HepG2 (cell line): ENCODE results near the gene SLC23A2. TPM values are rescaled to one million over a fixed set of nuclear protein-coding genes. Genes with fewer than 3 reads are reported as not detected.
A peak's percentile ranks its signal among the peaks of the same experiment; 100 is the strongest.

Experiments
- DMAP1 ChIP-seq: IDR thresholded peaks from 2 replicates; pipeline ENCODE4 v1.6.1; 2016
- EEA1 ChIP-seq: sonication (generic); formaldehyde crosslinking; IDR thresholded peaks from 2 replicates; pipeline ENCODE4 v1.5.1; 2020; ENCODE audit warnings: mild to moderate bottlenecking, missing genetic modification reagents, borderline replicate concordance
- GLI4 ChIP-seq: sonication (generic); formaldehyde crosslinking; IDR thresholded peaks from 2 replicates; pipeline ENCODE4 v1.5.1; 2020; ENCODE audit warnings: missing genetic modification reagents, mild to moderate bottlenecking, moderate library complexity, borderline replicate concordance
- HCFC1 ChIP-seq: fragments of 150-350 bp; IDR thresholded peaks from 2 replicates; pipeline ENCODE4 v1.6.1; 2014; ENCODE audit warnings: low read depth, low read length
- LCORL ChIP-seq, 2 experiments: fragments of 450-650 bp in 1 of 2; sonication (generic) in 1 of 2; formaldehyde crosslinking in 1 of 2; IDR thresholded peaks; 2 replicates each; pipeline versions ENCODE4 v1.5.0 to v1.6.1; 2017 to 2020; ENCODE audit warnings: antibody characterized with exemption in 1 of 2, missing genetic modification reagents in 1 of 2
- MIXL1 ChIP-seq: IDR thresholded peaks from 2 replicates; pipeline ENCODE4 v1.6.1; 2016
- REL ChIP-seq: sonication (generic); formaldehyde crosslinking; conservative IDR thresholded peaks from 2 replicates; pipeline ENCODE4 v1.8.0; 2022; ENCODE audit warnings: mild to moderate bottlenecking, missing genetic modification reagents, moderate library complexity
- RORA ChIP-seq: sonication (generic); formaldehyde crosslinking; IDR thresholded peaks from 2 replicates; pipeline ENCODE4 v1.5.0; 2020; ENCODE audit warnings: mild to moderate bottlenecking, missing genetic modification reagents, moderate library complexity
- RXRA ChIP-seq: sonication (generic); formaldehyde crosslinking; IDR thresholded peaks from 2 replicates; pipeline ENCODE4 v1.5.1; 2020; ENCODE audit warnings: missing genetic modification reagents
- YEATS4 ChIP-seq: sonication (generic); formaldehyde crosslinking; IDR thresholded peaks from 2 replicates; pipeline ENCODE4 v1.4.0; 2020; ENCODE audit warnings: missing genetic modification reagents, borderline replicate concordance
- ZNF264 ChIP-seq: sonication (generic); formaldehyde crosslinking; IDR thresholded peaks from 2 replicates; pipeline ENCODE4 v1.4.0; 2020; ENCODE audit warnings: missing genetic modification reagents
- ZNF33A ChIP-seq: sonication (generic); formaldehyde crosslinking; IDR thresholded peaks from 2 replicates; pipeline ENCODE4 v1.5.1; 2020; ENCODE audit warnings: missing genetic modification reagents, mild to moderate bottlenecking, moderate library complexity, borderline replicate concordance
- ZNF816 ChIP-seq: sonication (generic); formaldehyde crosslinking; IDR thresholded peaks from 2 replicates; pipeline ENCODE4 v1.8.0; 2022; ENCODE audit warnings: missing genetic modification reagents, mild to moderate bottlenecking, borderline replicate concordance
- polyA plus RNA-seq, 8 experiments: library from polyadenylated mRNA; depleted of rRNA in 3 of 8; stranded (reverse) in 7 of 8; unstranded in 1 of 8; fragments of >200 nt; fragmentation: Illumina TruSeq in 4 of 8; extraction: Trizol in 4 of 8; gene quantifications; 2 replicates each; pipeline versions ENCODE4 v1.2.1 to v1.2.3, GENCODE V29; 2011 to 2016; ENCODE audit warnings: low read depth in 4 of 8, missing spikeins in 1 of 8, mixed read lengths in 1 of 8; ENCODE audit not compliant: insufficient read depth in 1 of 8
- total RNA-seq, 5 experiments: library from RNA; depleted of rRNA; stranded (reverse); fragments of >200 nt; fragmentation: Illumina TruSeq; extraction: Trizol; gene quantifications; 2 replicates each; pipeline ENCODE4 v1.2.3, GENCODE V29; 2016; ENCODE audit warnings: low read depth in 1 of 5
- TF ChIP-seq, protein P1 (sequence below): sonication (generic); formaldehyde crosslinking; IDR thresholded peaks from 2 replicates; pipeline ENCODE4 v1.4.0; 2020; ENCODE audit warnings: missing genetic modification reagents
- TF ChIP-seq, protein P2 (sequence below): sonication (generic); formaldehyde crosslinking; IDR thresholded peaks from 2 replicates; pipeline ENCODE4 v1.4.0; 2020; ENCODE audit warnings: missing genetic modification reagents

SLC23A2 gene
- total and polyA plus RNA-seq, 2 of the 13 experiments (the other 11 are each of a cell fraction or from before 2014, with no cell fraction given), result 42.2 to 51.2 TPM

DNA sequence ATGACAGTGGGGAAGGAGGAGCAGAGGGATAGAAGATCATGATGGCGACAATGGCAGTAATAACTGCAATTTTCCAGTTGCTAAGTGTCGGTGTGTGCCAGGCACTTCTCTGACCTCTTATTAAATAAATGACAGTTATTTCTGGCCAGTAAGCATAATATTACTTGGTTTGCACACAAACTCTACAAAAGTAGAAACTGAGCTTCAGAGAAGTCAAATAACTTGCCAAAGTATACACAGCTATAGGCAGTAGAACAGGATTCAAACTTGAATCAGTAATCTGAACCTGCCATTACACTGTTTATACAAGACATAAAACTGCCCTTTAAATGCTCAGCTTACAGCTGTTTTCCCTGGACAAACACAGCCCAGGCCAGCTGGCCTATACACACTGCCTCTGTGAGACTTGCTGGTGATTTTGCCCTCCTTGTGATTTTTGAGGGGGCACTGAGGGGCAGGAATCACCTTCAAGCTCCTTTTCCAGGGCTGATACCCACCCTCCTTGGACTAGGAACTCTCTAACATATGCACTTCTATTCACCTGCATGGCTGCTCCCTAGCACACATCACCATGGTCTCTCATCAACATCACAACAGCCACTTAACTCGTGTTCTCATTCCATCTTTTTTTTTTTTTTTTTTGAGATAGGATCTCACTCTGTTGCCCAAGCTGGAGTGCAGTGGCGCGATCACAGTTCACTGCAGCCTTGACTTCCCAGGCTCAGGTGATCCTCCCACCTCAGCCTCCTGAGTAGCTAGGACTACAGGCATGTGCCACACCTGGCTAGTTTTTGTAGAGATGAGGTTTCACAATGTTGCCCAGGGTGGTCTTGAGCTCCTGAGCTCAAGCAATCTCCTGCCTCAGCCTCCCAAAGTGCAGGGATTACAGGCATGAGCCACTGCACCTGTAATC, 63.6 kb downstream of the SLC23A2 start (continued):
- TF ChIP-seq, protein P1, sequence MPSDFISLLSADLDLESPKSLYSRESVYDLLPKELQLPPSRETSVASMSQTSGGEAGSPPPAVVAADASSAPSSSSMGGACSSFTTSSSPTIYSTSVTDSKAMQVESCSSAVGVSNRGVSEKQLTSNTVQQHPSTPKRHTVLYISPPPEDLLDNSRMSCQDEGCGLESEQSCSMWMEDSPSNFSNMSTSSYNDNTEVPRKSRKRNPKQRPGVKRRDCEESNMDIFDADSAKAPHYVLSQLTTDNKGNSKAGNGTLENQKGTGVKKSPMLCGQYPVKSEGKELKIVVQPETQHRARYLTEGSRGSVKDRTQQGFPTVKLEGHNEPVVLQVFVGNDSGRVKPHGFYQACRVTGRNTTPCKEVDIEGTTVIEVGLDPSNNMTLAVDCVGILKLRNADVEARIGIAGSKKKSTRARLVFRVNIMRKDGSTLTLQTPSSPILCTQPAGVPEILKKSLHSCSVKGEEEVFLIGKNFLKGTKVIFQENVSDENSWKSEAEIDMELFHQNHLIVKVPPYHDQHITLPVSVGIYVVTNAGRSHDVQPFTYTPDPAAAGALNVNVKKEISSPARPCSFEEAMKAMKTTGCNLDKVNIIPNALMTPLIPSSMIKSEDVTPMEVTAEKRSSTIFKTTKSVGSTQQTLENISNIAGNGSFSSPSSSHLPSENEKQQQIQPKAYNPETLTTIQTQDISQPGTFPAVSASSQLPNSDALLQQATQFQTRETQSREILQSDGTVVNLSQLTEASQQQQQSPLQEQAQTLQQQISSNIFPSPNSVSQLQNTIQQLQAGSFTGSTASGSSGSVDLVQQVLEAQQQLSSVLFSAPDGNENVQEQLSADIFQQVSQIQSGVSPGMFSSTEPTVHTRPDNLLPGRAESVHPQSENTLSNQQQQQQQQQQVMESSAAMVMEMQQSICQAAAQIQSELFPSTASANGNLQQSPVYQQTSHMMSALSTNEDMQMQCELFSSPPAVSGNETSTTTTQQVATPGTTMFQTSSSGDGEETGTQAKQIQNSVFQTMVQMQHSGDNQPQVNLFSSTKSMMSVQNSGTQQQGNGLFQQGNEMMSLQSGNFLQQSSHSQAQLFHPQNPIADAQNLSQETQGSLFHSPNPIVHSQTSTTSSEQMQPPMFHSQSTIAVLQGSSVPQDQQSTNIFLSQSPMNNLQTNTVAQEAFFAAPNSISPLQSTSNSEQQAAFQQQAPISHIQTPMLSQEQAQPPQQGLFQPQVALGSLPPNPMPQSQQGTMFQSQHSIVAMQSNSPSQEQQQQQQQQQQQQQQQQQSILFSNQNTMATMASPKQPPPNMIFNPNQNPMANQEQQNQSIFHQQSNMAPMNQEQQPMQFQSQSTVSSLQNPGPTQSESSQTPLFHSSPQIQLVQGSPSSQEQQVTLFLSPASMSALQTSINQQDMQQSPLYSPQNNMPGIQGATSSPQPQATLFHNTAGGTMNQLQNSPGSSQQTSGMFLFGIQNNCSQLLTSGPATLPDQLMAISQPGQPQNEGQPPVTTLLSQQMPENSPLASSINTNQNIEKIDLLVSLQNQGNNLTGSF, result no peak
- TF ChIP-seq HCFC1 (no peak), ZNF264 (no peak), LCORL (IDR thresholded peaks at IDR 0.05) (no peak), LCORL (CRISPR knock-in tag; IDR thresholded peaks at IDR 0.05) (no peak), MIXL1 (CRISPR knock-in tag) (peak; percentile 66), RORA (CRISPR knock-in tag) (no peak), RXRA (CRISPR knock-in tag) (no peak), DMAP1 (CRISPR knock-in tag) (no peak), GLI4 (CRISPR knock-in tag) (no peak), REL (CRISPR knock-in tag) (no peak), ZNF33A (CRISPR knock-in tag) (peak; percentile 77; the same call in 1 of the 2 replicates), ZNF816 (CRISPR knock-in tag) (peak; percentile 79; the same call in 1 of the 2 replicates), YEATS4 (no peak), EEA1 (CRISPR knock-in tag) (no peak)
- TF ChIP-seq, protein P2, sequence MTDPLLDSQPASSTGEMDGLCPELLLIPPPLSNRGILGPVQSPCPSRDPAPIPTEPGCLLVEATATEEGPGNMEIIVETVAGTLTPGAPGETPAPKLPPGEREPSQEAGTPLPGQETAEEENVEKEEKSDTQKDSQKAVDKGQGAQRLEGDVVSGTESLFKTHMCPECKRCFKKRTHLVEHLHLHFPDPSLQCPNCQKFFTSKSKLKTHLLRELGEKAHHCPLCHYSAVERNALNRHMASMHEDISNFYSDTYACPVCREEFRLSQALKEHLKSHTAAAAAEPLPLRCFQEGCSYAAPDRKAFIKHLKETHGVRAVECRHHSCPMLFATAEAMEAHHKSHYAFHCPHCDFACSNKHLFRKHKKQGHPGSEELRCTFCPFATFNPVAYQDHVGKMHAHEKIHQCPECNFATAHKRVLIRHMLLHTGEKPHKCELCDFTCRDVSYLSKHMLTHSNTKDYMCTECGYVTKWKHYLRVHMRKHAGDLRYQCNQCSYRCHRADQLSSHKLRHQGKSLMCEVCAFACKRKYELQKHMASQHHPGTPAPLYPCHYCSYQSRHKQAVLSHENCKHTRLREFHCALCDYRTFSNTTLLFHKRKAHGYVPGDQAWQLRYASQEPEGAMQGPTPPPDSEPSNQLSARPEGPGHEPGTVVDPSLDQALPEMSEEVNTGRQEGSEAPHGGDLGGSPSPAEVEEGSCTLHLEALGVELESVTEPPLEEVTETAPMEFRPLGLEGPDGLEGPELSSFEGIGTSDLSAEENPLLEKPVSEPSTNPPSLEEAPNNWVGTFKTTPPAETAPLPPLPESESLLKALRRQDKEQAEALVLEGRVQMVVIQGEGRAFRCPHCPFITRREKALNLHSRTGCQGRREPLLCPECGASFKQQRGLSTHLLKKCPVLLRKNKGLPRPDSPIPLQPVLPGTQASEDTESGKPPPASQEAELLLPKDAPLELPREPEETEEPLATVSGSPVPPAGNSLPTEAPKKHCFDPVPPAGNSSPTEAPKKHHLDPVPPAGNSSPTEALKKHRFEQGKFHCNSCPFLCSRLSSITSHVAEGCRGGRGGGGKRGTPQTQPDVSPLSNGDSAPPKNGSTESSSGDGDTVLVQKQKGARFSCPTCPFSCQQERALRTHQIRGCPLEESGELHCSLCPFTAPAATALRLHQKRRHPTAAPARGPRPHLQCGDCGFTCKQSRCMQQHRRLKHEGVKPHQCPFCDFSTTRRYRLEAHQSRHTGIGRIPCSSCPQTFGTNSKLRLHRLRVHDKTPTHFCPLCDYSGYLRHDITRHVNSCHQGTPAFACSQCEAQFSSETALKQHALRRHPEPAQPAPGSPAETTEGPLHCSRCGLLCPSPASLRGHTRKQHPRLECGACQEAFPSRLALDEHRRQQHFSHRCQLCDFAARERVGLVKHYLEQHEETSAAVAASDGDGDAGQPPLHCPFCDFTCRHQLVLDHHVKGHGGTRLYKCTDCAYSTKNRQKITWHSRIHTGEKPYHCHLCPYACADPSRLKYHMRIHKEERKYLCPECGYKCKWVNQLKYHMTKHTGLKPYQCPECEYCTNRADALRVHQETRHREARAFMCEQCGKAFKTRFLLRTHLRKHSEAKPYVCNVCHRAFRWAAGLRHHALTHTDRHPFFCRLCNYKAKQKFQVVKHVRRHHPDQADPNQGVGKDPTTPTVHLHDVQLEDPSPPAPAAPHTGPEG (CRISPR knock-in tag), result no peak
